DMS153 (cell line): Measurements from ENCODE around the gene ABCB6.
A peak's percentile ranks its signal among the peaks of the same experiment; 100 is the strongest.
"Not testable (repeated sequence)": the region's sequence is repeated elsewhere in the genome, so short reads cannot be mapped to it uniquely, and the experiment has no call there.

Experiments used
- DNase-seq: peaks from one replicate; lab custom pipeline; 2025; lab: John Stamatoyannopoulos, UW

ABCB6 gene

DNA sequence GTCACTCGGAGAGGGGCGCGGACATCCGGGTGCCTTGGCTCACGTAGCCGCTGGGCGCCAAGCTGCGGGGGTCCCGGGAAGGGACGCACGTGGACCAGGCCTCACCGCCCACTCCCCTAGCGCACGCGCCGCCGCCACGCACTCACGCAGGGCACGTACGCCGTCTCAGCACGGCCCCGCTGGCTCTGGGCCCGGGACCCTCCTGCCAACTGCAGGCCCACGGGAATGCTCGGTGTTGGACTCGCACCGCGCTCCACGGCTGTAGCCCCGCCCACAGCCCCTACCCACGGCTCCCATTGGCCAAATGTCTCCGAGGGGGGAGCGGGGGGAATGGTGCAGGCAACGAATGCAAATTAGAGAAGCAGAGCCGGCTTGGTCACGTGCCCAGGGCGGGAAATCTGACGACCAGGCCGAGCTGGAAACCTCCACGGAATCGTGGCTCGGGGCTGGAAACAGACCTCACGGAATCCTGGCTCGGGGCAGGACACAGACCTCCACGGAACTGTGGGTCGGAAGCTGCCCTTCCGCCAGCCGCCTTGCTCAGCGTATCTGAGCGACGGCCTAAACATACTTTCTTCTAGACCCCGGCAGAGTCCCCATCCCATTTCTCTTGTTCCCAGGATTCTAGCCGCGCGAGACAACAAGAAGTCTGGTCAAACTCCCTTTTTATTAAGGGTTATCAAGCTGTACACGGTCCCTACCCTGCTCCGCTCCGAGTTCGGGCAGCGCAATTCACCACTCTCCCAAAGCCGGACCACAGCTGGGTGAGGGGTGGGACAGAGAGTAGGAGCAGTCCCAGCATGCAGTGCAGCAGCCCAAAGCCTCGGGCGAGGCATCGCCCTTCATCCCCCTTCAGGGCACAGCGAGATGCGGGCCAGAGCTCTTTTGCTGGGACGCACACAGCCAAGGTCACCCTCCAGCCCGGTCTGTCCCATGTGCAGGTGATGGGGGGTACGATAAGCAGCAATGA, at the start of gene ABCB6:
Gene ABCB6 (minus strand): TSS at position 227 of the 970 bp plus-strand sequence. CDS start 285 bp downstream, outside the sequence.
- peak; percentile 88 for DNase-seq

DNA sequence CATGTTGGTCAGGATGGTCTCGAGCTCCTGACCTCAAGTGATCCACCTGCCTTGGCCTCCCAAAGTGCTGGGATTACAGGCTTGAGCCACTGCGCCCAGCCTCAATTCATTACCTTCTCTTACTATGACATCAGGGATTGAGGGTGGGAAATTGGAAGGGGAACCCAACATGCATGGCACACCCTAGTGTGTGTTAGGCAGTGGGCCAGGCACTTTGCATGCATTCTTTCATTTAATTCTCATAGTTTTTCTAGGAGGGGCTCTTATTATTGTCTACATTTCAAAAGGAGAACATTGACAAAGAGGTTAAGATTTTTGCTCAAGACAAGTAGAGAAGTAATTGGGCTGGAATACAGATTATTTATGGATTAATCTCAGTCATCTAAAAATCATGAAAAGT, 49.5 kb upstream of the ABCB6 start:
- DNase-seq, result no peak

DNA sequence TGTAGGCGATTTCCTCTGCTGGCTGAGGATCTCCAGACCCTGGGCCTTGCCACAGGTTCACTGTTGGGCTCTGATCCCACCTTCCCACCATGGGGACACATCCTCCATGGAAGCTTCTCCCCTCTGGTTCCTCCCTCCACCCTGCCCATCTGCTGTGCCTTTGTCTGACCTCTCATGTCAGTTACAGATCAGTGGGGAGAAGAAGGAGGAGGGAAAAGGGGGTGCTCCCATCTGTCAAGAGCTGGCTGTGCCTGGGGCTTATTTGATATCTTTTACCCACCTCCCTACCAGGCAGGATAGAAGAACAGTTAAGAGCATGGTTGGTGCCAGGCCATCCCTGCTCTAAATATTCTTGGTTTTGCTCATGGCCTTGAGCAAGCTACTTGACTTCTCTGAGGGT, 48.1 kb upstream of the ABCB6 start:
- no peak for DNase-seq

DNA sequence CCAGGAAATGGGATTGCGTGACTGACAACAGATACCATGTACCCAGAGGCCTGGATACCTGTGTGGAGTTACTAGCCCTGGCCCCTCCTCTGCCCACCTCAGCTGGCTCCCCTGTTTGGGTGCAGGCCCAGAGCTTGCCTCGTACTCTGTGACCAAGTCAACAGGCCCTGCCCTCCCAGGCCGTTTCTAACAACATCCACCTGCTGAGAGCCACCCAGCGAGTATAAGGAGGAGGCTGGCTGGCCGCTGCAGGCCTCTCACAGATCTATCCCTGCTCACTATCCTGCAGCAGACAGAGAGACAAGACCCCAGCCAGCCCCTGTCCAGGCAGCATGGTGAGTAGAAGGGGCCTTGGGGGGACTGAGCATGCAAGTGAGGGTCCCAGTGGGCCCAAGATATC, 47.5 kb upstream of the ABCB6 start:
- DNase-seq, result no peak

DNA sequence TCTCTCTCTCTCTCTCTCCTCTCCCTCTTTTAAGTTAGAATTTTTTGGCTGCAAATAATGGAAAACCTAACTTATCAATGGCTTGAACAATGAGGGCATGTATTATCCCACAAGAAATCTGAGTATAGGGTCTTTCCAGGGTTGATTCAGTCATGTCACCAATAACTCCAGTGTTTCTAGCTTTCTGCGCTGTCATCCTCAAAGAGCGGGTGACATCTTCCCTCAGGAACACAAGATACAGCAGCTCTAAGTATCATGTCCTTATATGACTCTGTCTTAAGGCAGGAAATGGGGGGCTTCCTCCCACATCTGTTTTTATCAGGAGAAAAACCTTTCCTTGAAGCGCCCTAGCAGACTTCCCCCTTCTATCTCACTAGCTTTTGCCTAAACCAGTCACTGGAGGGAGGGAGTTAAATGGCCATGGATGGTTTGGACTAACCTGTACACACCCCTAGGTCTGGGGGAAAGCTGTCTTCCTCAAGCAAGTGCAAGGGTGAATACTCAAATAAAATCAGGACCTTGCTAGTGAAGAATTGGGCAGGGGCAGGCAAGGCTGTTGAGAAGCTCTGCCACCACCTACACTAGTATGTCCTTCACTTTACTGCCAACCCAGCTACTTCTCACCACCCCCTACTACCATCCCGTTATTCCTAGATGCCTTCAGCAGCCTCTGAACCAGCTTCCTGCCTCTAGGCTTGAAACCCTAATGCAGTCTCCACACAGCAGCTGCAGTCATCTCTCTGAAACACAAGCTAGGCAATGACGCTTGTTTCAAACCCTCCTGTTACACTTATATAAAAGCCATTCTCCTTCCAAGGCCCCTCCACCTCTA, 42.5 kb upstream of the ABCB6 start:
- no peak for DNase-seq

DNA sequence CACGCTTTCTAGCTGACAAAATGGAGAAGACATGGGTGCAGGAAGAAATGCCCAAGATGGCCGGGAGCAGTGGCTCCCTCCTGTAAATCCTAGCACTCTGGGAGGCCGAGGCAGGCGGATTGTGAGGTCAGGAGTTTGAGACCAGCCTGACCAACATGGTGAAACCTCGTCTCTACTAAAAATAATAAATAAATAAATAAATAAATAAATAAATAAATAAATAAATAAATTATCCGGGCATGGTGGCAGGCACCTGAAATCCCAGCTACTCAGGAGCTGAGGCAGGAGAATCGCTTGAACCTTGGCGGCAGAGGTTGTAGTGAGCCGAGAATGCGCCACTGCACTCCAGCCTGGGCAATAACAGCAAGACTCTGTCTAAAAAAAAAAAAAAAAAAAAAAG, 40.2 kb upstream of the ABCB6 start:
- not testable (repeated sequence) for DNase-seq

DNA sequence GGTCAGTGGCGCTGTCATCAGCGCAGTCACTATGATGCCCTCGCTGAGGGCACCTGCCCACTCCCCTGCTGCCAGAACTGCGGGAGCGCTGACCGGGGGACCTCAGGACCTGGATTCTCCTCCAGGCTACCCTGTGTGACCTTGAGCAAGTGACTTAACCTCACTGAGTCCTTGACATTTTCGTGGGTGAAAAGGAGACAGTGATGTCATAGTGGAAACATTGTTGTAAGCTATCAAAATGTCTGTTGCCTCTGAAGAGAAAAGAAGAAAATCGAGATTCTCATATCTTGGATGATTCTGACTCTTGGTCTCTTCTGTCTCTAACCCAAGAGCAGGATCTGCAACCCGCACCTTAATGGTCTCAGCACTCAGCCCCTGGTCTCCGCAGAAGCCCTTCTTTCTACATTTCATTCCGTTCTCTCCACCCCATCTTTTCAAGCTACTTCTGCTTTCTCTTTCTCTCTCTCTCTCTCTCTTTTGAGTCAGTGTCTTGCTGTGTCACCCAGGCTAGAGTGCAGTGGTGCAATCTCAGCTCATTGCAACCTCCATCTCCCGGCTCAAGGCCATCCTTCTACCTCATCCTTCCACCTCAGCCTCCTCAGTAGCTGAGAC, 35.9 kb upstream of the ABCB6 start:
- no peak for DNase-seq

DNA sequence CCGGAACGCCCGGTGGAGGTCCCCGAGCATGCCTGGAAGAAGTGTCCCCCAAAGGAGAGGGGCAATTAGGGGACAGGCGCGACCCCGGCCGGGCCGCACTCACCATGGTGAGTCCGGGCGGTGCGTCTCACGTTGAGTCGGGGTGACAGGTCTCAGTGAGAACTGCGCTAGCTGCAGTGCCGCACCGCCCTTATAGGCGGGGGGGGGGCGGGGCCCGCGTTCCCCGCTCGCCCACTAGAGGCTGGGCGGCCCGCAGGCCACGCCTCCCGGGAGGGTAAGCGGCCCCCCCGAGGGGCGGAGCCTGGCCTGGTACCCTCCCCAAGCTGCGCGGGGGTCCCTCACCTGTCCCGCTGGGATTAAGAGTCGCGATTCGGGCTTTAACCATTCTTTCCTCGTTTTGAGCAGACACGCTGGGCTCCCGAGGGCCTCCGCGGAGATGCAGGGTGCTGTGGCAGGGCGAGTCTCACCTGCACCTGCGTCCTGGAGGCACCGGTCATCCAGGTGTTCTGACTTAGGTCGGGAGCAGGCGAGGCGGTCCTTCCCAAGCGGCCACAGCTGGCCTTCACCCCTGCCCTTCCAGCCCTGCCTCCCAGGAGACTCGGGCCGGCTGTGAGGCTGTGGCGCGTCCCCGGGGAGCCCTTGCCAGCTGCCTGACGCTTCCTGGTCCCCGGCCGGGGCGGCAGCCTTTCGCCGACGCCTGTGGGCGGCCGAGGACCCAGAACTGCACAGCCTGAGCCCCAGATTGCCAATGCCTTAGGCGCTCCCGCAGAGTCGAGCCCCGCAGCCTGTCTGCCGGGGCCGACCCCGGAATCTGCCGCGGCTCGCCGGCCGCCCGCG, 35.2 kb upstream of the ABCB6 start, which contains the start of gene TUBA4A:
Gene TUBA4A (minus strand): TSS at position 166 of the 837 bp plus-strand sequence. CDS start 60 bp downstream, at position 106.
- peak; percentile 71 for DNase-seq

DNA sequence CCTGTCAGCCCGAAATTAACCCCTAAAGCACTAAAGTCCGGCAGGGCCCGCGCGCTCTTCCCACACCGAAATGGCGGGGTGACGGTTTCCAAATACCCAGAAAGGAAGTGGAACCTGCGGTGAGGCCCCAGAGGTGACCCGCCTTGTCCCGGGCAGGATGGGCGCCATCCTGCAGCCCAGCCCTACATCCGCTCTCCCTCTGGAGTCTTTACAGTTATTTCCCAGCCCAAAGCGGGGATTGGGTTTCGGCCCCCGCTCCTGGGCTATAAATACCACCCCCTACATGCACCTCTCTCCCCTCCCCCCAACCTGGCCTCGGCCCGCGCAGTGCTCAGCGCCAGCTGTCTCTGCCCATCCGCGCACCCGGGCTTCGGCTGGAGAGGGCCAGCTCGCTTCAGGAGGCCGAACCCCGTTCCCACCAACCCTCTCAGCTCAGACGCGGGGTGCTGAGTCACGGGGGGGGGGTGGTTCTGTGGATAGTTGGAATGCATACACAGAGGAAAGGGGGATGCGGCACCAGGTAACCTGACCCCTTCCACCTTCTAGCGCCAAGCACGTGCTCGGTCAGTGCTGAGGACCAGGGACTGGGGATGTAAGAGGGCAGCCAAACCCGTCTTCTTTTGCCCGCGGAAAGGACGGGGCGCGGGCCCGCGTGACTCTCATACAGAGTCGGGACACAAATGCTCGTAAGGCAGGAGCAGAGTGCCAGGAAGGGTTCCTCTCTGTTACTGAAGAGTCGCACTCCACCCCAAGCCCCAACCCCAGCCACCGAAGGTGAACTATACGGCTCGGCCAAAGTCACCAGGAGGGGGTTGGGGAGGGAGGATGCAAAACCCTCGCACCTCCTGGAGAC, 34.4 kb upstream of the ABCB6 start, which contains the start of gene TUBA4B:
Gene TUBA4B (plus strand): TSS at position 344 of the 853 bp plus-strand sequence. CDS start 165 bp downstream, at position 509.
- DNase-seq, result no peak

DNA sequence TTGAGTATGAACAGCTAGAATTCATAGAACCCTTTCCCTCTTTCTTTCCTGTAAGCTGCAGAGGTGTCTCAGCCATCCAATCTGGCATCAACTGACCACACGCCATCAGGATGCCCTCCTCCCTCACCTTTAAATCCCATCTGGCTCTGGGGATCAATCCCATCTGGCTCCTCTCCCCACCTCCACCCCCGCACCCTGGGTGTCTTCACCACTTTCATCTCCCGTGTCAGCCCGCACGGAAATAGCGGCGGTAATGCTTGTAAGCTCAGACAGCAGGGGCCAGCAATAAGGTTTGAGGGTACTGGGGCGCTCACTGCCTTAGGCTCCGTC, 33.8 kb upstream of the ABCB6 start:
- peak; percentile 6 for DNase-seq

DNA sequence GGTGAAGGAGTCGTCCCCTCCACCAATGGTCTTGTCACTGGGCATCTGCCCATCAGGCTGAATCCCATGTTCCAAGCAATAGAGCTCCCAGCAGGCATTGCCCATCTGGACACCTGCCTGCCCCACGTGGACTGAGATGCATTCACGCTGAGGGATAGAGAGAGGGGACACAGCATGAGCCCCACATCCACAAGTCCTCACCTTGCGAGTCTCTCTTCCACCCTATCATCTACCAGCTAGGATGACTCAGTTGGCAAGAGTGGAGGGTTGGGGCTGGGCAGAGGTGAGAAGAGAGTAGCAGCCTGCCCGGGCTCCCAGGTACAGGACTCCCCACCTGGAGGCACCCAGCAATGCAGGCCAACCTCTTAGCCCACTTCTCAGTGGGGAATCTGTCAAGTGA, 33.3 kb upstream of the ABCB6 start:
- DNase-seq, result no peak

DNA sequence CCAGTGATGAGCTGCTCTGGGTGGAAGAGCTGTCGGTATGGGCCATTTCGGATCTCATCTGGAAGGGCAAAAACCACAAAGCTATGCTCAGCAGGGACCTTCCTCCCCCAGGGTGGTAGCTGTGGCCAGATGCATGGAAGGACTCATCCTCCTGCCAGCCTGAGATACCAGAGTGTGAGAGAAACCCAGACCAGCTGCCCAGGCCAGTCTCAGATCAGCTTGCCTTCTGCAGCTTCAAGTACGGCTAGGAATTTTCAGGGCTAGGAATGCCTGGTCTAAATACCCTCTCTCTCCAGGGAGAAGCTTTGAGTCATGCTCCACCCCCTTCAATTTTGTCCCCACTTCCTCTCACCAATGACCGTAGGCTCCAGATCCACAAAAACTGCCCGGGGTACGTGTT, 32.9 kb upstream of the ABCB6 start:
- no peak for DNase-seq

DNA sequence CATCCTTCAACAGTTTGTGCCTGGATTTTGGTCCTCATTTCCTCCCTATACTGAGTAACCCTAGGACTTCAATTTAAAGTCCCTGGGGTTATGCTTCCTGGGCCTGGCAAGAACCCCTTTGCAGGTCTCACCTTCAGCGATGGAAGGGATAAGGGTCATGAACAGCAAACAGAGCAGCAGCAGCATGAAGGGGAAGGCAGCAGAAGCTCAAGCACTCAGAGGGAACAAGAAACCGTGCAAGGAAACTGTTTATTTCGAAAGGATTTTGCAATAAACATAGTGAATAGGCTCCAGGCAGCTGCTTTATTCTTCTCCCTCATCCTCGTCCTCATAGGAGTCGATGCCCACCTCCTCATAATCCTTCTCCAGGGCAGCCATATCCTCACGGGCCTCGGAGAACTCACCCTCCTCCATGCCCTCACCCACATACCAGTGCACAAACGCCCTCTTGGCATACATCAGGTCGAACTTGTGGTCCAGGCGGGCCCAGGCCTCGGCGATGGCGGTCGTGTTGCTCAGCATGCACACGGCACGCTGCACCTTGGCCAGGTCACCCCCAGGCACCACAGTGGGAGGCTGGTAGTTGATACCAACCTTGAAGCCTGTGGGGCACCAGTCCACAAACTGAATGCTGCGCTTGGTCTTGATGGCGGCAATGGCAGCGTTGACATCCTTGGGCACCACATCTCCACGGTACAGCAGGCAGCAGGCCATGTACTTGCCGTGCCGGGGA, 31.5 kb upstream of the ABCB6 start:
- DNase-seq, result no peak

DNA sequence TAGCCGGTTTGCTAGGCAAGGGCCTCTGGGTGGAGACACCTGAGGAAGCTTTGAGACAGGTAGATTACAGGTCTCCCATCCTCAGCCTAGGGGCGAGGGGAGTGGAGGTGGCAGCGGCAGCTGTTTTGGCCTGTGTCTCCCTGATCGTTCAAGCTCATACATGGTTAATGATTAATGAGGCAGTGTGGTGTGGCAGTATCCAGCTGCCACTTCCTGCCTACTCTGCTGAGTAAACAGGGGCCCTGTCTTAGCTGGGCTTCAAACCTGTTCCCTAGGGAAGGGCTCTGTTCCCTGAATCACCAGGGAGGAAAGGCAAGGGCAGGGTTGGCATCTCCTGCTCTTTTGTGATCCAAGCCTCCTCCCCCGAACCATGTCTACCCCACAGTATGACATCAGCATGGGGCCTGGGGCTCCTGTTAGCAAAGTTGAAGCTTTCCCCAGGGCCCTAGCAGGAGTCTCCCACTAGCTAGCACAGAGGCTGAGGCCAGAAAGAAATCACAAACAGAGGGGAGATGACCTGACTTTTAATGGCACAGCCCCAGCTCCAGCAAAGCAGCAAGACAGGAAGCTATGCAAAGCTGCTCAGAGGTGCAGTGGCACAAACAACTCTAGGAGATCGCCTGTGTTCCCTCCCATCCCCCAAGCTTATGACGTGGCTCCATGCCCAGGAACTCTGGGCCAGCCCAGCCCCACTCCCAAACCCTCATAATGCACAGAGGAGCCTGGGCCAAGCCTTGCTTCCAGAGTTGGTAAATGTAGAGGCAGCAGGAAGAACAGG, 30.6 kb upstream of the ABCB6 start:
- DNase-seq, result peak; percentile 98

DNA sequence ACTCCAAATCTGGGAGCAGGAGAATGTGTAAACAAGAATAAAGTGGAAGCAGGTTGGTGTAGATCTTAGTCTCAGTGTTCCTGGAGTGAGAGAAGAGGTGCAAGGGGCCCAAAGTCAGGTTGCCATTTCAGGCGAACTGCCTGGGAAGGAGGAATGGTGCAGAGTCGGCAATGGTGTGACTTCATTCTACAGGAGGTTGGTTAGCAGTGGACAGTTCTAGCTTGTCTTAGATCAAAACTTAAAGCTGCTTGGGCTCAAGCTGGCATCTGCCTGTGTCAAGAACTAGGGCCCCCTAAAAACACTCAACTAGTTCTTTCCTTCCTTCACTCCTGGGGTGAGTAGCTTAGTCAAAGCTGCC, 30.1 kb upstream of the ABCB6 start:
- DNase-seq, result no peak

DNA sequence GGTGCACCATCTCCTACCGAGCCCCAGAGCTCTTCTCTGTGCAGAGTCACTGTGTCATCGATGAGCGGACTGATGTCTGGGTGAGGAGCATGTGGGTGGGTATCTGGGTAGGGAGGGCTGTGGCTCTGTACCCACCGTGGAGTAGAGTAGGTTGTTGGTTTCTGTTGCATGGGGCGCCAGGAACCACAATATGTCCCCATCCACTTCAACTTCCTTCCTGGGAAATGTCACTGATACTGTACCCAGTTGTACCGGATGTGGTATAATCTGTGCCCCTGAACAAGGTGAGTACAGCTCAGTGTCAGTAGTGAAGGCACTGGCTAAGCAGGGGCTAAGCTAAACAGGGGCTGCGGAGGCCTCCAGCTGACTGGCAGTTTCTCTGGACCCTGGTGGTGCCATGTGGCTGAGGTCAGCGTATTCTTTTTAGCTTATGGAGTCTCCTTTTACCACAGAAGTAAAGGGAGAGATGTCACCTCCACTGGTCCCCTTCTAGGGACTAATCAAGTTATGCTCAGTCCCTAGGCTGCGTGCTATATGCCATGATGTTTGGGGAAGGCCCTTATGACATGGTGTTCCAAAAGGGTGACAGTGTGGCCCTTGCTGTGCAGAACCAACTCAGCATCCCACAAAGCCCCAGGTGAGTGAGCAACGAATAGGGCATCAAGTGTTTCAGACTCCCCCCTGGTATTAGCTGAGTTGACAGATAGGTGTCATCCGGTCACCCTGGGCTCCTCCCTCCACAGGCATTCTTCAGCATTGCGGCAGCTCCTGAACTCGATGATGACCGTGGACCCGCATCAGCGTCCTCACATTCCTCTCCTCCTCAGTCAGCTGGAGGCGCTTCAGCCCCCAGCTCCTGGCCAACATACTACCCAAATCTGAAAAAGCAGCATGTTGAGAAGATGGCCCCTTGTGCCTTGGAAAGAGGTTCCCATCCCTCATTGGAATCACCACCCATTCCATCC, 29.2 kb upstream of the ABCB6 start:
- DNase-seq, result no peak

DNA sequence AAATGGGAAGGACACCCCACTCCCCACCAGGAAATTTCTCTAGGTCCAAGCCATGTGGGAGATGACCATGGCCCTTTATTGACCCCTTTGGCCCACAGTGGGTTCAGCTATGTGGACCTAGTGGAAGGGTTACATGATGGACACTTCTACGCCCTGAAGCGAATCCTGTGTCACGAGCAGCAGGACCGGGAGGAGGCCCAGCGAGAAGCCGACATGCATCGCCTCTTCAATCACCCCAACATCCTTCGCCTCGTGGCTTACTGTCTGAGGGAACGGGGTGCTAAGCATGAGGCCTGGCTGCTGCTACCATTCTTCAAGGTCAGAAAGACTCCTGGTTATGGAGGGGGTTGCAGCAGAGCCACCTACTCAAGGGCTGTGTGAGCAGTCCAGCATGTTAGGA, 27.8 kb upstream of the ABCB6 start:
- DNase-seq, result no peak

DNA sequence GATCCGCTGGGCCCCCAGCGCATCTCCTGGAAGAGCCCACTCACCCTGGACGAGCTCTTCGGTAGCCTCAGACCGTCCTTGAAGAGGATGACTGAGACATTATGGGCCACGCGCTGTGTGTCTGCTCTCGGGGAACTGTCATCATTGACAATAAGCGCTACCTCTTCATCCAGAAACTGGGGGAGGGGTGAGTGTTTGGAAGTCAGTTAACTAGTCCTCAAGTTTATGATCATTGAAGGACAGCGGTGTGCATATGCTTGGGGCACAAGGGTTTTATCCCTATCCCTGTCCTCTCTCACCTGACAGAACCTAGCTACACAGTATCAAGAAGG, 27.1 kb upstream of the ABCB6 start:
- no peak for DNase-seq
